Activated CD8-positive, alpha-beta T cell treated with anti-CD3 and anti-CD28 coated beads for 36 hours (primary cell): Measurements from ENCODE around the gene ZBTB9. TPM values are rescaled to one million over a fixed set of nuclear protein-coding genes. Genes with fewer than 3 reads are reported as not detected.

Source experiments
- ATAC-seq: fragments of 200-7000 bp; cut with Tn5 transposase; one replicate; pipeline ENCODE4 v1.10.0; 2021; ENCODE audit warnings: mild to moderate bottlenecking, moderate library complexity
- CTCF ChIA-PET: fragments of 350-600 bp; sonication (Branson Sonifier 250); formaldehyde crosslinking; loops from one replicate; lab custom pipeline; 2021; ENCODE audit warnings: antibody characterized with exemption; lab: Charles Lee
- POLR2A ChIA-PET: fragments of 350-600 bp; sonication (Branson Sonifier 250); formaldehyde crosslinking; loops from one replicate; lab custom pipeline; 2021; ENCODE audit warnings: antibody characterized with exemption; lab: Charles Lee
- DNase-seq: peaks from one replicate; pipeline ENCODE4 v3.0.0-alpha.2; 2020
- H3K27ac Mint-ChIP-seq: one replicate; pipeline ENCODE4 v1.8.0; 2021; ENCODE audit warnings: mild to moderate bottlenecking, mixed read lengths
- H3K27me3 Mint-ChIP-seq: one replicate; pipeline ENCODE4 v1.8.0; 2021; ENCODE audit warnings: mixed read lengths
- H3K36me3 Mint-ChIP-seq: one replicate; pipeline ENCODE4 v1.8.0; 2021; ENCODE audit warnings: low read depth, mixed read lengths
- H3K4me1 Mint-ChIP-seq: one replicate; pipeline ENCODE4 v1.8.0; 2021; ENCODE audit warnings: low read depth, mixed read lengths
- H3K4me3 Mint-ChIP-seq: one replicate; pipeline ENCODE4 v1.8.0; 2021; ENCODE audit warnings: mild to moderate bottlenecking, moderate library complexity, mixed read lengths
- H3K9me3 Mint-ChIP-seq: one replicate; pipeline ENCODE4 v1.8.0; 2021; ENCODE audit warnings: mixed read lengths
- CTCF ChIP-seq: fragments of 200-600 bp; IDR thresholded peaks from one replicate; pipeline ENCODE4 v1.8.0; 2022; ENCODE audit warnings: antibody characterized with exemption, mild to moderate bottlenecking
- intact Hi-C: fragments of 100-400 bp; cut with micrococcal nuclease; formaldehyde crosslinking; loops from one replicate; pipeline ENCODE4 v1.10.0; 2022
- total RNA-seq, 2 experiments: library from RNA; stranded (reverse); gene quantifications; one replicate each; pipeline ENCODE4 v1.2.3, GENCODE V29; 2021

Gene ZBTB9
- total RNA-seq, 2 experiments from 2014 or later, result 7.8 to 8.7 TPM

DNA sequence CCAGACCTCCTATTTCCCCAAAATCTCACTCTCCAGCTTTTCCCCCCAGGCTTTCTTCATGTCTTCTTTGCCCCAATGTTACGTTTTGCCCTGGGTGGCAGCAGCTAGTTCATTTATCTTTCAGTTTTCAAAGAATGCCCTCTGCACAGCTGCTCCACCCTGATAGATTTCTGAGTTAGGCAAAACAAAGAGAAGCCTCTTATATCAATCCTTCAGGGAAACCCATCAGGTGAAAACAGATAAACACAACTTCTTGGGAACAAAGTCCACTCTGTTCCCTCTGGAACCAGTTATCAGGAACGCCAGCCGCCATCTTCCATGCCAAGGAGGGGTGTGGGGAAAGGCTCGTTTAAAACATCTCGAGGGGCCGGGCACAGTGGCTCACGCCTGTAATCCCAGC lies 34.0 kb downstream of the ZBTB9 start:
- Mint-ChIP-seq H3K4me1 (no peaks in the 10 kb centered on the region), H3K36me3 (no peaks in the 10 kb centered on the region), H3K4me3 (no peak overlapping the region), H3K9me3 (no peaks in the 10 kb centered on the region), H3K27ac (no peak overlapping the region), H3K27me3 (no peaks in the 10 kb centered on the region)
- intact Hi-C loops, result no loop called here
- ATAC-seq (no peak), DNase-seq (no peak)
- CTCF ChIA-PET, result no interaction called here
- TF ChIP-seq CTCF, result no peak
- POLR2A ChIA-PET, result no interaction called here

DNA sequence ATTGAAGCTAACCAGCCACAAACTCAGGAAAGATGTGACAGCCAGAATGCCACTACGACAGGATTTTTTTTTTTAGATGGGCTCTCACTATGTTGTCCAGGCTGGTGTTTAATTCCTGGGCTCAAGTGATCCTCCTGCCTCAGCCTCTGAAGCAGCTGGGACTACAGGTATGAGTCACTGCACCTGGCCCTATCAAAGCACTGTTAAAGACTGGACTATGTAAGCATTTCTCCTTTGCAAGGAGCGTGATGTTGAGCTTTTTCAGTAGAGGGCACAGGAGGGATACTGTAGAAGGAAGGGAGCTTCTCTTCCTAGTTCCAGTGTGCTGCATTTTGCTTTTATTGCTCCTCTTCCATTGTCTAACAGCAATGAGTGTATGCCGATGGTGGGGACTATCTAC lies 35.8 kb downstream of the ZBTB9 start:
- DNase-seq (no peak), ATAC-seq (no peak)
- Mint-ChIP-seq H3K36me3 (no peaks in the 10 kb centered on the region), H3K27me3 (no peaks in the 10 kb centered on the region), H3K4me3 (no peak overlapping the region), H3K9me3 (no peaks in the 10 kb centered on the region), H3K27ac (no peak overlapping the region), H3K4me1 (no peaks in the 10 kb centered on the region)
- TF ChIP-seq CTCF, result no peak
- ChIA-PET CTCF (no interaction called here), POLR2A (interaction anchor here (1.3 kb wide), 1 partner anchor 10 kb away, joined by 3 read pairs; no protein-coding TSS in a partner anchor)
- intact Hi-C loops, result no loop called here

GRCh38 chr6:33490621-33491020 lies 36.2 kb downstream of the ZBTB9 start:
- no peak for TF ChIP-seq CTCF
- Mint-ChIP-seq H3K36me3 (no peaks in the 10 kb centered on the region), H3K4me1 (no peaks in the 10 kb centered on the region), H3K9me3 (no peaks in the 10 kb centered on the region), H3K27me3 (no peaks in the 10 kb centered on the region), H3K27ac (no peak overlapping the region), H3K4me3 (no peak overlapping the region)
- ChIA-PET CTCF (interaction anchor here (1.3 to 1.5 kb wide), 2 partner anchors 21 to 89 kb away, joined by 3 read pairs; partner anchors contain the start of gene BAK1), POLR2A (interaction anchor here (1.3 kb wide), 1 partner anchor 10 kb away, joined by 3 read pairs; no protein-coding TSS in a partner anchor)
- no peak for DNase-seq
- intact Hi-C loops, result no loop called here
- no peak for ATAC-seq

DNA sequence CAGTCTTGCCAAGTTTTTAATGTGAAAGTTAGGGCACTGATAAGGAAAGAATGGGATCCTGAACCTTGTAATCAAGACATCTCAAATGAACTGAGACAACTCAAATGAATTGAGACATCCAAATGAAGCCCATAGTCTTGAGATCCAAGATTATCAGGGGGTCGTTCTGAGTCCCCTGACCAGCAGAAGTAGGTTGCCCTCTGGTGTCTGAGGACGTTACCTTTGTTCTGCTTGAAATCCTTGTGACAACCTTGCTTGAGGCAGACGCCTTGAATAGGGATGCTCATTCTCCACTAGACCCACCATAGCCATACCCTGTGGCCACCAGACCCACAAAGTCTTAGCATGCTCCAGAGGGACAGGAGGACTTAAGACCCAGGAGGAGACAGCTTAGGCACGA lies 37.7 kb downstream of the ZBTB9 start:
- POLR2A ChIA-PET, result no interaction called here
- TF ChIP-seq CTCF, result no peak
- Mint-ChIP-seq H3K9me3 (no peaks in the 10 kb centered on the region), H3K27ac (no peak overlapping the region), H3K27me3 (no peaks in the 10 kb centered on the region), H3K36me3 (no peaks in the 10 kb centered on the region), H3K4me1 (no peaks in the 10 kb centered on the region), H3K4me3 (no peak overlapping the region)
- intact Hi-C loops, result no loop called here
- ATAC-seq, result no peak
- CTCF ChIA-PET, result interaction anchor here (1.3 to 1.5 kb wide), 2 partner anchors 22 to 88 kb away, joined by 3 read pairs; partner anchors contain the start of gene BAK1
- no peak for DNase-seq

- Mint-ChIP-seq H3K4me1 (no peaks in the 10 kb centered on the region), H3K36me3 (no peaks in the 10 kb centered on the region), H3K27me3 (no peaks in the 10 kb centered on the region), H3K4me3 (no peak overlapping the region), H3K27ac (no peak overlapping the region), H3K9me3 (no peaks in the 10 kb centered on the region)
- no peak for DNase-seq
- CTCF ChIA-PET, result no interaction called here
- no peak for ATAC-seq
- intact Hi-C loops, result no loop called here
- TF ChIP-seq CTCF, result no peak
- POLR2A ChIA-PET, result no interaction called here
Measured at GRCh38 chr6:33497157-33497556, 42.8 kb downstream of the ZBTB9 start.
